Liver (tissue), 9 donors: Measurements from ENCODE around the gene DOCK2. TPM values are rescaled to one million over a fixed set of nuclear protein-coding genes. Genes with fewer than 3 reads are reported as not detected.

Experiments used
- DNase-seq: peaks from one replicate; pipeline ENCODE4 v3.0.0-alpha.2; 2017; ENCODE audit warnings: low spot score
- H3K27ac ChIP-seq, 2 donors: one replicate each; pipeline ENCODE4 v1.7.0; 2013; ENCODE audit warnings: inconsistent platforms in 2 of 2, low read length in 2 of 2, control low read depth in 1 of 2, low read depth in 1 of 2, mild to moderate bottlenecking in 1 of 2
- H3K27me3 ChIP-seq, 4 donors: one replicate each; pipeline versions ENCODE4 v1.6.1 to v1.7.0; 2013; ENCODE audit warnings: low read length in 3 of 4, inconsistent platforms in 1 of 4, mild to moderate bottlenecking in 1 of 4, moderate library complexity in 1 of 4; ENCODE audit not compliant: control insufficient read depth in 4 of 4, insufficient read depth in 4 of 4
- H3K36me3 ChIP-seq, 4 donors: one replicate each; pipeline versions ENCODE4 v1.6.1 to v1.7.0; 2013; ENCODE audit warnings: low read length in 3 of 4, mild to moderate bottlenecking in 3 of 4, low read depth in 1 of 4, moderate library complexity in 1 of 4; ENCODE audit not compliant: control insufficient read depth in 4 of 4, insufficient read depth in 3 of 4
- H3K4me1 ChIP-seq, 4 donors: one replicate each; pipeline versions ENCODE4 v1.6.1 to v1.7.0; 2013; ENCODE audit warnings: low read length in 3 of 4, mild to moderate bottlenecking in 3 of 4, moderate library complexity in 1 of 4; ENCODE audit not compliant: control insufficient read depth in 4 of 4, insufficient read depth in 4 of 4
- H3K4me3 ChIP-seq, 3 donors: one replicate each; pipeline versions ENCODE4 v1.6.1 to v1.7.0; 2013; ENCODE audit warnings: low read length in 3 of 3, control low read depth in 1 of 3, low read depth in 1 of 3, mild to moderate bottlenecking in 1 of 3
- H3K9ac ChIP-seq, 2 donors: one replicate each; pipeline ENCODE4 v1.7.0; 2013; ENCODE audit warnings: low read length in 2 of 2, mild to moderate bottlenecking in 2 of 2, moderate library complexity in 2 of 2, control low read depth in 1 of 2, low read depth in 1 of 2
- H3K9me3 ChIP-seq, 4 donors: one replicate each; pipeline versions ENCODE4 v1.6.1 to v1.7.0; 2013; ENCODE audit warnings: low read length in 3 of 4; ENCODE audit not compliant: control insufficient read depth in 4 of 4
- CTCF ChIP-seq: fragments of 150-350 bp; IDR thresholded peaks from 2 replicates; pipeline ENCODE4 v1.5.1; 2017; ENCODE audit warnings: improper control_type of control experiment, low read depth, low read length; ENCODE audit not compliant: missing input control
- EGR1 ChIP-seq, 2 donors: IDR thresholded peaks; 2 replicates each; pipeline ENCODE4 v1.6.1; 2016 to 2018; ENCODE audit warnings: antibody characterized with exemption in 2 of 2, low read depth in 2 of 2
- FOXA1 ChIP-seq: IDR thresholded peaks from 2 replicates; pipeline ENCODE4 v1.6.1; 2016; ENCODE audit warnings: antibody characterized with exemption
- FOXA2 ChIP-seq: IDR thresholded peaks from 2 replicates; pipeline ENCODE4 v1.6.1; 2016; ENCODE audit warnings: antibody characterized with exemption
- GABPA ChIP-seq, 2 donors: IDR thresholded peaks in 1 of 2; conservative IDR thresholded peaks in 1 of 2; 2 replicates each; pipeline ENCODE4 v1.6.1; 2016; ENCODE audit warnings: antibody characterized with exemption in 2 of 2, mild to moderate bottlenecking in 1 of 2, moderate library complexity in 1 of 2
- HNF4A ChIP-seq, 2 donors: conservative IDR thresholded peaks; 2 replicates each; pipeline ENCODE4 v1.6.1; 2016; ENCODE audit warnings: antibody characterized with exemption in 2 of 2, mild to moderate bottlenecking in 2 of 2
- HNF4G ChIP-seq: IDR thresholded peaks from 2 replicates; pipeline ENCODE4 v1.6.1; 2016; ENCODE audit warnings: antibody characterized with exemption
- JUND ChIP-seq, 2 donors: IDR thresholded peaks; 2 replicates each; pipeline ENCODE4 v1.6.1; 2016; ENCODE audit warnings: antibody characterized with exemption in 2 of 2
- MAX ChIP-seq: IDR thresholded peaks from 2 replicates; pipeline ENCODE4 v1.6.1; 2016; ENCODE audit warnings: antibody characterized with exemption
- NR2F2 ChIP-seq: IDR thresholded peaks from 2 replicates; pipeline ENCODE4 v1.6.1; 2016; ENCODE audit warnings: antibody characterized with exemption
- RAD21 ChIP-seq, 2 donors: IDR thresholded peaks; 2 replicates each; pipeline ENCODE4 v1.6.1; 2016; ENCODE audit warnings: antibody characterized with exemption in 2 of 2, mild to moderate bottlenecking in 2 of 2
- RXRA ChIP-seq, 2 donors: IDR thresholded peaks; 2 replicates each; pipeline ENCODE4 v1.6.1; 2017 to 2018; ENCODE audit warnings: antibody characterized with exemption in 2 of 2, mild to moderate bottlenecking in 1 of 2
- SP1 ChIP-seq: IDR thresholded peaks from 2 replicates; pipeline ENCODE4 v1.6.1; 2018; ENCODE audit warnings: antibody characterized with exemption, mild to moderate bottlenecking
- TAF1 ChIP-seq: conservative IDR thresholded peaks from 2 replicates; pipeline ENCODE4 v1.6.1; 2016; ENCODE audit warnings: antibody characterized with exemption, mild to moderate bottlenecking
- YY1 ChIP-seq: IDR thresholded peaks from 2 replicates; pipeline ENCODE4 v1.6.1; 2016; ENCODE audit warnings: antibody characterized with exemption, mild to moderate bottlenecking
- WGBS: extraction: QIAGEN DNeasy Blood & Tissue Kit; methylation state at CpG from one replicate; pipeline ENCODE4 v1.1.7; 2013; 5-methylcytosine and 5-hydroxymethylcytosine counted together
- polyA plus RNA-seq, 2 donors: library from polyadenylated mRNA; stranded (reverse) in 1 of 2; unstranded in 1 of 2; fragments of 200-250 nt in 1 of 2; fragments of >200 nt in 1 of 2; fragmentation: Nextera tagmentation in 1 of 2; extraction: Ambion mirVana in 1 of 2; gene quantifications; one replicate each; pipeline versions ENCODE4 v1.2.1 to v1.2.3, GENCODE V29; 2013 to 2015
- total RNA-seq, 2 donors: library from RNA; depleted of rRNA; stranded (reverse); fragments of >200 nt; gene quantifications; one replicate each; pipeline ENCODE4 v1.2.3, GENCODE V29; 2014
- TF ChIP-seq, protein P1 (sequence below): IDR thresholded peaks from 2 replicates; pipeline ENCODE4 v1.6.1; 2016; ENCODE audit warnings: antibody characterized with exemption, mild to moderate bottlenecking
- TF ChIP-seq, protein P2 (sequence below): IDR thresholded peaks from 2 replicates; pipeline ENCODE4 v1.6.1; 2016; ENCODE audit warnings: antibody characterized with exemption
- donor health status: healthy.
- donor health status: healthy.
- donor health status: healthy.
- donor health status: healthy.
- donor health status: healthy.

Gene DOCK2
- total and polyA plus RNA-seq, 4 donors: 2.3 to 26.6 (median 8.2) TPM

DNA sequence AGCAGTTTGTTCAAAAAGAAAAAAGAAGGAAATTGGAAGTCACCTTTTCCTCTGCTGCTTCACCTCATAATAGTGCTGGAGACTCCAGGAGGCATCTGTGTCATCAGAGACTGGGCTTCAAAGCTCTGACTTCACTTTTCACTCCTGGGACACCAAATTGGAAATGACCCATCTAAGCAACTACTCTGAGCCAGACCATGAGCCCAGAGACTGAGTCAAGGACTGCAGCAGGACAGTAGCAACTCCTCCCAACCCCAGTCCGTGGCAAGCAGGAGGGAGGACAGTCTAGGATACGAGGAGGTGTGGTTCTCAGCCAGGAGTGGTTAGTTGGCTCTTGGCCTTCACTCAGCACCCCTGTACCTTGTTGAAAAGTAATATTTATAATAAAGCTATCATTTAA, 211.7 kb downstream of the DOCK2 start:
- no peak for DNase-seq
- H3K4me1 ChIP-seq: no peaks in the 10 kb centered on the region
- H3K9me3 ChIP-seq: peaks cover 0 to 13% (median 7%) of the 10 kb centered on the region in 4 donors
- peaks cover 0 to 5% (median 0%) of the 10 kb centered on the region in 4 donors for H3K36me3 ChIP-seq
- H3K9ac ChIP-seq: no peak overlapping the region
- no peak overlapping the region for H3K4me3 ChIP-seq
- H3K27me3 ChIP-seq: no peaks in the 10 kb centered on the region
- WGBS: 60% methylated on average over 2 of the region's 2 CpGs
- TF ChIP-seq HNF4A (conservative IDR thresholded peaks at IDR 0.05) (no peak), FOXA1 (no peak), FOXA2 (no peak), JUND (IDR thresholded peaks at IDR 0.05) (no peak), TAF1 (no peak), MAX (no peak), RAD21 (IDR thresholded peaks at IDR 0.05) (no peak), NR2F2 (no peak), HNF4G (no peak), EGR1 (IDR thresholded peaks at IDR 0.05; ENCODE audit: low read depth in 2 of 2) (no peak), YY1 (no peak), RXRA (IDR thresholded peaks at IDR 0.05) (no peak), CTCF (no peak), GABPA (IDR thresholded peaks at IDR 0.05 in 1 of 2, conservative IDR thresholded peaks at IDR 0.05 in 1 of 2) (no peak), SP1 (no peak)
- TF ChIP-seq, protein P1, sequence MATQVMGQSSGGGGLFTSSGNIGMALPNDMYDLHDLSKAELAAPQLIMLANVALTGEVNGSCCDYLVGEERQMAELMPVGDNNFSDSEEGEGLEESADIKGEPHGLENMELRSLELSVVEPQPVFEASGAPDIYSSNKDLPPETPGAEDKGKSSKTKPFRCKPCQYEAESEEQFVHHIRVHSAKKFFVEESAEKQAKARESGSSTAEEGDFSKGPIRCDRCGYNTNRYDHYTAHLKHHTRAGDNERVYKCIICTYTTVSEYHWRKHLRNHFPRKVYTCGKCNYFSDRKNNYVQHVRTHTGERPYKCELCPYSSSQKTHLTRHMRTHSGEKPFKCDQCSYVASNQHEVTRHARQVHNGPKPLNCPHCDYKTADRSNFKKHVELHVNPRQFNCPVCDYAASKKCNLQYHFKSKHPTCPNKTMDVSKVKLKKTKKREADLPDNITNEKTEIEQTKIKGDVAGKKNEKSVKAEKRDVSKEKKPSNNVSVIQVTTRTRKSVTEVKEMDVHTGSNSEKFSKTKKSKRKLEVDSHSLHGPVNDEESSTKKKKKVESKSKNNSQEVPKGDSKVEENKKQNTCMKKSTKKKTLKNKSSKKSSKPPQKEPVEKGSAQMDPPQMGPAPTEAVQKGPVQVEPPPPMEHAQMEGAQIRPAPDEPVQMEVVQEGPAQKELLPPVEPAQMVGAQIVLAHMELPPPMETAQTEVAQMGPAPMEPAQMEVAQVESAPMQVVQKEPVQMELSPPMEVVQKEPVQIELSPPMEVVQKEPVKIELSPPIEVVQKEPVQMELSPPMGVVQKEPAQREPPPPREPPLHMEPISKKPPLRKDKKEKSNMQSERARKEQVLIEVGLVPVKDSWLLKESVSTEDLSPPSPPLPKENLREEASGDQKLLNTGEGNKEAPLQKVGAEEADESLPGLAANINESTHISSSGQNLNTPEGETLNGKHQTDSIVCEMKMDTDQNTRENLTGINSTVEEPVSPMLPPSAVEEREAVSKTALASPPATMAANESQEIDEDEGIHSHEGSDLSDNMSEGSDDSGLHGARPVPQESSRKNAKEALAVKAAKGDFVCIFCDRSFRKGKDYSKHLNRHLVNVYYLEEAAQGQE: no peak
- TF ChIP-seq, protein P2, sequence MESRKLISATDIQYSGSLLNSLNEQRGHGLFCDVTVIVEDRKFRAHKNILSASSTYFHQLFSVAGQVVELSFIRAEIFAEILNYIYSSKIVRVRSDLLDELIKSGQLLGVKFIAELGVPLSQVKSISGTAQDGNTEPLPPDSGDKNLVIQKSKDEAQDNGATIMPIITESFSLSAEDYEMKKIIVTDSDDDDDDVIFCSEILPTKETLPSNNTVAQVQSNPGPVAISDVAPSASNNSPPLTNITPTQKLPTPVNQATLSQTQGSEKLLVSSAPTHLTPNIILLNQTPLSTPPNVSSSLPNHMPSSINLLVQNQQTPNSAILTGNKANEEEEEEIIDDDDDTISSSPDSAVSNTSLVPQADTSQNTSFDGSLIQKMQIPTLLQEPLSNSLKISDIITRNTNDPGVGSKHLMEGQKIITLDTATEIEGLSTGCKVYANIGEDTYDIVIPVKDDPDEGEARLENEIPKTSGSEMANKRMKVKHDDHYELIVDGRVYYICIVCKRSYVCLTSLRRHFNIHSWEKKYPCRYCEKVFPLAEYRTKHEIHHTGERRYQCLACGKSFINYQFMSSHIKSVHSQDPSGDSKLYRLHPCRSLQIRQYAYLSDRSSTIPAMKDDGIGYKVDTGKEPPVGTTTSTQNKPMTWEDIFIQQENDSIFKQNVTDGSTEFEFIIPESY: no peak
- H3K27ac ChIP-seq: no peak overlapping the region

- Histone ChIP-seq H3K27ac (no peak overlapping the region), H3K36me3 (peaks cover 0 to 5% (median 0%) of the 10 kb centered on the region in 4 donors), H3K4me3 (no peak overlapping the region), H3K9ac (no peak overlapping the region), H3K9me3 (peaks cover 0 to 13% (median 7%) of the 10 kb centered on the region in 4 donors), H3K4me1 (no peaks in the 10 kb centered on the region), H3K27me3 (no peaks in the 10 kb centered on the region)
- no peak for DNase-seq
- 90% methylated on average over 2 of the region's 2 CpGs for WGBS
- TF ChIP-seq SP1: no peak
- no peak for TF ChIP-seq FOXA1
- TF ChIP-seq, protein P1: no peak
- no peak for TF ChIP-seq EGR1 (IDR thresholded peaks at IDR 0.05; ENCODE audit: low read depth in 2 of 2)
- TF ChIP-seq, protein P2: no peak
- TF ChIP-seq CTCF: no peak
- no peak for TF ChIP-seq RXRA (IDR thresholded peaks at IDR 0.05)
Measured at GRCh38 chr5:169850409-169850808, 213.3 kb downstream of the DOCK2 start.
